NB4 (cell line): ENCODE data around the gene PES1.

Source experiments
- MYC ChIP-seq: IDR thresholded peaks from 2 replicates; pipeline ENCODE4 v1.6.1; 2011; ENCODE audit warnings: low read depth, low read length
- POLR2A ChIP-seq: IDR thresholded peaks from 2 replicates; pipeline ENCODE4 v1.6.1; 2011; ENCODE audit warnings: mild to moderate bottlenecking; ENCODE audit not compliant: insufficient read length; ENCODE audit errors: extremely low read depth
- TF ChIP-seq, protein P1 (sequence below): IDR thresholded peaks from one replicate; pipeline ENCODE4 v1.5.1; 2012; ENCODE audit warnings: low read depth, low read length
- TF ChIP-seq, protein P2 (sequence below): IDR thresholded peaks from 2 replicates; pipeline ENCODE4 v1.6.1; 2011; ENCODE audit warnings: low read depth, low read length

DNA sequence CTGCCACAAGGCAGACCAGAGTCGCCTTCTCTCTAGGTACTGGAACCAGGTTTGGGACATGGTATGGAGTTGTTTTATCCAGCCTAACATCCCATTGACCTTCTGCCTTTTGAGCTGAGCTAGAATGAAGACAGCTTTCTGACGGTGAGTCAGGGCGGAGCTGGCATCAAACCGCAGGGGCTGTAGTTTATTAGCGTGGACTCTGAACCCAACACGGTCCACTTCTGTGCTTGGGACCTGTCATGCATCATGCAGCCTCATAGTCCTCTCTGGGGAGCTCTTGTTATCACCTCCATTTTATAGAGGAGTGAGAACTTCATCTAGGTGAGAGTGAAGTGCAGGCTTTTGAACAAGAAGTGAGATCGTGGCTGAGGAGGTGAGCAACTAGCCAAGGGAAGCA lies 25.6 kb downstream of the PES1 start:
- TF ChIP-seq POLR2A (no peak), MYC (no peak)
- TF ChIP-seq, protein P1, sequence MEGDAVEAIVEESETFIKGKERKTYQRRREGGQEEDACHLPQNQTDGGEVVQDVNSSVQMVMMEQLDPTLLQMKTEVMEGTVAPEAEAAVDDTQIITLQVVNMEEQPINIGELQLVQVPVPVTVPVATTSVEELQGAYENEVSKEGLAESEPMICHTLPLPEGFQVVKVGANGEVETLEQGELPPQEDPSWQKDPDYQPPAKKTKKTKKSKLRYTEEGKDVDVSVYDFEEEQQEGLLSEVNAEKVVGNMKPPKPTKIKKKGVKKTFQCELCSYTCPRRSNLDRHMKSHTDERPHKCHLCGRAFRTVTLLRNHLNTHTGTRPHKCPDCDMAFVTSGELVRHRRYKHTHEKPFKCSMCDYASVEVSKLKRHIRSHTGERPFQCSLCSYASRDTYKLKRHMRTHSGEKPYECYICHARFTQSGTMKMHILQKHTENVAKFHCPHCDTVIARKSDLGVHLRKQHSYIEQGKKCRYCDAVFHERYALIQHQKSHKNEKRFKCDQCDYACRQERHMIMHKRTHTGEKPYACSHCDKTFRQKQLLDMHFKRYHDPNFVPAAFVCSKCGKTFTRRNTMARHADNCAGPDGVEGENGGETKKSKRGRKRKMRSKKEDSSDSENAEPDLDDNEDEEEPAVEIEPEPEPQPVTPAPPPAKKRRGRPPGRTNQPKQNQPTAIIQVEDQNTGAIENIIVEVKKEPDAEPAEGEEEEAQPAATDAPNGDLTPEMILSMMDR, result no peak
- TF ChIP-seq, protein P2, sequence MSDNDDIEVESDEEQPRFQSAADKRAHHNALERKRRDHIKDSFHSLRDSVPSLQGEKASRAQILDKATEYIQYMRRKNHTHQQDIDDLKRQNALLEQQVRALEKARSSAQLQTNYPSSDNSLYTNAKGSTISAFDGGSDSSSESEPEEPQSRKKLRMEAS, result no peak
